Ishikawa (cell line): ENCODE measurements around the gene FGF1.
A peak's percentile ranks its signal among the peaks of the same experiment; 100 is the strongest.

ENCODE experiments used
- CEBPB ChIP-seq: IDR thresholded peaks from 2 replicates; pipeline ENCODE4 v1.6.1; 2012
- CREB1 ChIP-seq: IDR thresholded peaks from 2 replicates; pipeline ENCODE4 v1.6.1; 2012; ENCODE audit warnings: low read depth
- EGR1 ChIP-seq: IDR thresholded peaks from 2 replicates; pipeline ENCODE4 v1.6.1; 2012
- EP300 ChIP-seq: IDR thresholded peaks from 2 replicates; pipeline ENCODE4 v1.6.1; 2012; ENCODE audit warnings: borderline replicate concordance
- FOXM1 ChIP-seq: IDR thresholded peaks from 2 replicates; pipeline ENCODE4 v1.6.1; 2012; ENCODE audit warnings: low read depth, borderline replicate concordance
- NFIC ChIP-seq: IDR thresholded peaks from 2 replicates; pipeline ENCODE4 v1.6.1; 2012
- RAD21 ChIP-seq: IDR thresholded peaks from 2 replicates; pipeline ENCODE4 v1.6.1; 2012; ENCODE audit warnings: low read depth
- TAF1 ChIP-seq: IDR thresholded peaks from 2 replicates; pipeline ENCODE4 v1.6.1; 2012; ENCODE audit warnings: low read depth, mild to moderate bottlenecking
- TCF12 ChIP-seq: IDR thresholded peaks from 2 replicates; pipeline ENCODE4 v1.6.1; 2012; ENCODE audit warnings: low read depth
- TEAD4 ChIP-seq: IDR thresholded peaks from 2 replicates; pipeline ENCODE4 v1.6.1; 2012
- YY1 ChIP-seq: IDR thresholded peaks from 2 replicates; pipeline ENCODE4 v1.6.1; 2012; ENCODE audit warnings: low read depth
- ZBTB7A ChIP-seq: IDR thresholded peaks from 2 replicates; pipeline ENCODE4 v1.6.1; 2012; ENCODE audit warnings: low read depth
- TF ChIP-seq, protein P1 (sequence below): IDR thresholded peaks from 2 replicates; pipeline ENCODE4 v1.6.1; 2012
- TF ChIP-seq, protein P2 (sequence below): IDR thresholded peaks from 2 replicates; pipeline ENCODE4 v1.6.1; 2012
- TF ChIP-seq, protein P3 (sequence below): IDR thresholded peaks from 2 replicates; pipeline ENCODE4 v1.6.1; 2012; ENCODE audit warnings: low read depth, mild to moderate bottlenecking

Gene FGF1

GRCh38 chr5:142589720-142590119 is 96.2 kb downstream of the FGF1 start:
- no peak for TF ChIP-seq CEBPB
- TF ChIP-seq TEAD4: no peak
- TF ChIP-seq TCF12: no peak
- TF ChIP-seq, protein P1, sequence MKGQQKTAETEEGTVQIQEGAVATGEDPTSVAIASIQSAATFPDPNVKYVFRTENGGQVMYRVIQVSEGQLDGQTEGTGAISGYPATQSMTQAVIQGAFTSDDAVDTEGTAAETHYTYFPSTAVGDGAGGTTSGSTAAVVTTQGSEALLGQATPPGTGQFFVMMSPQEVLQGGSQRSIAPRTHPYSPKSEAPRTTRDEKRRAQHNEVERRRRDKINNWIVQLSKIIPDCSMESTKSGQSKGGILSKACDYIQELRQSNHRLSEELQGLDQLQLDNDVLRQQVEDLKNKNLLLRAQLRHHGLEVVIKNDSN: no peak

DNA sequence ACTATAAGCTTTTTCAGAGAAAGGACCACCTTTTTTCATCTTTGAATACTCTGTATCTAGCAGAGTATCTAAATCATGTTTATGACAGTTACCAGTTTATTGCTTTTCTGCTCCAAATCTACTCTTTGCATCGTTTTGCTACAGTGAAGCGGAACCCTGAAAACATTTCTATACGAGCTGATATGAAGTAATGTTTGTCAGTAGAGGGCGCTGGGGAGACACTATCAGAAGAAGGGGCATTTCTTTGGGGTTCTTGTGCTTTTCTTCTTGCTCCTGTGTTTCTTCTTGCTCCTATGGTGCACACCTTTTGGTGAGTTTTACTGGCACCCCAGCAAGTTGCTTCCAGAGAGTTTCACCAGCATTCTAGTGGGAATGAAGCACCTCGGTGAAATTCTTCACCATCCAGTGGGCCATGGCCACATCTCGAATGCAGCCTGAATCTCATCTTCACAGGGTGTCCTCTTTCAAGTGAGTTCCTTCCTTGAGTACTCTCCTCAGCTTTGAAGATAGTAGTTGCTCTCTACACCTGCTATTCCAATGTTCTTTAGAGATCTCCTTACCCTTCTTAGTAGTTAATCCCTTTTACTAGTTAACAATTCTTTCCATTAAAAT is 98.4 kb downstream of the FGF1 start:
- TF ChIP-seq, protein P2, sequence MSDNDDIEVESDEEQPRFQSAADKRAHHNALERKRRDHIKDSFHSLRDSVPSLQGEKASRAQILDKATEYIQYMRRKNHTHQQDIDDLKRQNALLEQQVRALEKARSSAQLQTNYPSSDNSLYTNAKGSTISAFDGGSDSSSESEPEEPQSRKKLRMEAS: no peak
- TF ChIP-seq, protein P1: no peak
- TF ChIP-seq FOXM1 (no peak), RAD21 (peak; percentile 62)
- TF ChIP-seq, protein P3, sequence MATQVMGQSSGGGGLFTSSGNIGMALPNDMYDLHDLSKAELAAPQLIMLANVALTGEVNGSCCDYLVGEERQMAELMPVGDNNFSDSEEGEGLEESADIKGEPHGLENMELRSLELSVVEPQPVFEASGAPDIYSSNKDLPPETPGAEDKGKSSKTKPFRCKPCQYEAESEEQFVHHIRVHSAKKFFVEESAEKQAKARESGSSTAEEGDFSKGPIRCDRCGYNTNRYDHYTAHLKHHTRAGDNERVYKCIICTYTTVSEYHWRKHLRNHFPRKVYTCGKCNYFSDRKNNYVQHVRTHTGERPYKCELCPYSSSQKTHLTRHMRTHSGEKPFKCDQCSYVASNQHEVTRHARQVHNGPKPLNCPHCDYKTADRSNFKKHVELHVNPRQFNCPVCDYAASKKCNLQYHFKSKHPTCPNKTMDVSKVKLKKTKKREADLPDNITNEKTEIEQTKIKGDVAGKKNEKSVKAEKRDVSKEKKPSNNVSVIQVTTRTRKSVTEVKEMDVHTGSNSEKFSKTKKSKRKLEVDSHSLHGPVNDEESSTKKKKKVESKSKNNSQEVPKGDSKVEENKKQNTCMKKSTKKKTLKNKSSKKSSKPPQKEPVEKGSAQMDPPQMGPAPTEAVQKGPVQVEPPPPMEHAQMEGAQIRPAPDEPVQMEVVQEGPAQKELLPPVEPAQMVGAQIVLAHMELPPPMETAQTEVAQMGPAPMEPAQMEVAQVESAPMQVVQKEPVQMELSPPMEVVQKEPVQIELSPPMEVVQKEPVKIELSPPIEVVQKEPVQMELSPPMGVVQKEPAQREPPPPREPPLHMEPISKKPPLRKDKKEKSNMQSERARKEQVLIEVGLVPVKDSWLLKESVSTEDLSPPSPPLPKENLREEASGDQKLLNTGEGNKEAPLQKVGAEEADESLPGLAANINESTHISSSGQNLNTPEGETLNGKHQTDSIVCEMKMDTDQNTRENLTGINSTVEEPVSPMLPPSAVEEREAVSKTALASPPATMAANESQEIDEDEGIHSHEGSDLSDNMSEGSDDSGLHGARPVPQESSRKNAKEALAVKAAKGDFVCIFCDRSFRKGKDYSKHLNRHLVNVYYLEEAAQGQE: no peak

- TF ChIP-seq TCF12 (no peak), ZBTB7A (no peak), TEAD4 (no peak), YY1 (no peak), TAF1 (no peak), RAD21 (no peak), CEBPB (no peak), EP300 (no peak), FOXM1 (no peak), EGR1 (no peak), CREB1 (no peak)
- TF ChIP-seq, protein P2: no peak
- TF ChIP-seq, protein P3: no peak
- TF ChIP-seq, protein P1: no peak
Measured at GRCh38 chr5:142586552-142586951, 99.3 kb downstream of the FGF1 start.

- TF ChIP-seq YY1 (no peak), NFIC (no peak), CEBPB (no peak), TAF1 (no peak), EGR1 (no peak), TEAD4 (no peak), TCF12 (no peak)
- TF ChIP-seq, protein P1: no peak
Measured at GRCh38 chr5:142585451-142585850, 100.4 kb downstream of the FGF1 start.

DNA sequence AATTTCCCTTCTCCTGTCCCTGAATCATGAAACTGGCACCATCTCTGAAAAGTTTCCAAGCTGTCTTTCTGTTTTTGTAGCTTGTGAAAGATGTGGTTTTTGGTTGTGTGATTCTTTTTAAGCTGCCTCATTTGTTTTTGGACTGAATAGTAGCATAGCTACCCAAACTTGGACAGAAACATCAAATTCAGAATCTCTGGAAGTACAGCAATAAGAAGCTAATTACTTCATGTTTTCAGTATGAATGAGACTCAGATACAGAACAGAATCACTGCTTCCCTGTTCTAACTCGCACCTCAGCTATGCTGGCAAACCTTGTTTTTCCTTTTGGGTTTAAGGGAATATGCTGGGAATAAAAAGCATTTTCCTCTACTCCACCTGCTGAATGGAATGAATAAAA is 101.0 kb downstream of the FGF1 start:
- TF ChIP-seq ZBTB7A (no peak), TCF12 (no peak), TEAD4 (no peak), EGR1 (no peak), EP300 (no peak), FOXM1 (no peak), YY1 (no peak), RAD21 (no peak), TAF1 (no peak), CEBPB (no peak)
- TF ChIP-seq, protein P1: no peak
- TF ChIP-seq, protein P3: no peak
- TF ChIP-seq, protein P2: no peak
